ENCODE data around the gene IGFBPL1. TPM values are rescaled to one million over a fixed set of nuclear protein-coding genes. Genes with fewer than 3 reads are reported as not detected.

IGFBPL1 gene
- total and polyA plus RNA-seq, 2 of the 13 experiments (the other 11 are each of a cell fraction or from before 2014, with no cell fraction given) = 0.24 TPM; not detected in 1

GRCh38 chr9:38472583-38473249, 48.5 kb upstream of the IGFBPL1 start (continued):
- TF ChIP-seq PHF5A (CRISPR knock-in tag; IDR thresholded peaks at IDR 0.05; ENCODE audit: low read depth, unreplicated experiment) = peak; percentile 43
- peak; percentile 77 for TF ChIP-seq HNF1A (IDR thresholded peaks at IDR 0.05; ENCODE audit: low read depth)
- TF ChIP-seq HNF1A (CRISPR knock-in tag; IDR thresholded peaks at IDR 0.05; ENCODE audit: borderline replicate concordance) = peak; percentile 81; the same call in 1 of the 2 replicates
- TF ChIP-seq HNF4A (CRISPR knock-in tag; IDR thresholded peaks at IDR 0.05) = peak; percentile 25; the same call in 1 of the 2 replicates
- peak; percentile 28; the same call in 1 of the 2 replicates for TF ChIP-seq RXRB (CRISPR knock-in tag; IDR thresholded peaks at IDR 0.05; ENCODE audit: borderline replicate concordance)
- TF ChIP-seq MIXL1 (CRISPR knock-in tag; IDR thresholded peaks at IDR 0.05) = peak; percentile 55; the same call in 1 of the 2 replicates
- 0 out of 2 replicates have a peak, but pooled peaks have one; percentile 48 for TF ChIP-seq ZNF644 (CRISPR knock-in tag; IDR thresholded peaks at IDR 0.05; ENCODE audit: low read depth)

DNA sequence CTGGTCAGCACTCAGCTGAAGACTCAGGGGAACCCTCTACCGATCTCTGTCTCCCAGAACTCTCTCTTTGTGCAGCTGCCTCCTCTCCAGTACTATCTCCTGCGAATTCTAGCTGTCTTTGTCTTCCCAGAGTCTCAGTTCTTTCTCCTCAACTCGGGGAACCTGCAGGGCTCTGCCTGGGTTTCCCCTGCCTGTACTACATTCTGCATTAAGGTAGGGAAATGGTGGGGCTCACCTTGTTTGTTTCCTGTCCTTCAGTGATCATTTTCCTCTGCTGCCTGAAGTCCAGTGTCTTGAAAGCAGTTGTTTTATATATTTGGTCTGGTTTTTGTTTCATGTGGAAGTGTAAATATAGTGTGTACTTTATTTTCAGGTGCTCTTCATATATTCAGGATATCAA, 43.1 kb upstream of the IGFBPL1 start:
- no TSS peak for BruUV-seq (replicated peaks)
- peaks cover 23% of the 10 kb centered on the region for H3K4me1 ChIP-seq (ENCODE audit: insufficient read depth, low read length)
- FAIRE-seq (no peak), DNase-seq (ENCODE audit: low spot score) (no peak), ATAC-seq (no peak)
- H3K4me3 ChIP-seq (replicated peaks in 1 of 3; ENCODE audit: insufficient read depth in 1 of 3, low read depth in 2 of 3, low read length in 3 of 3) = no peak overlapping the region
- H3K27me3 ChIP-seq (ENCODE audit: control insufficient read depth in 1 of 2, insufficient read depth in 2 of 2, low read length in 2 of 2) = no peaks in the 10 kb centered on the region
- H4K20me1 ChIP-seq (ENCODE audit: insufficient read depth, low read length) = no peaks in the 10 kb centered on the region
- H3K36me3 ChIP-seq (replicated peaks in 1 of 2; ENCODE audit: control insufficient read depth in 1 of 2, insufficient read depth in 2 of 2, low read length in 2 of 2) = peaks cover 2 to 4% of the 10 kb centered on the region in 2 experiments; a peak in 2 of 5 replicates
- H3K4me2 ChIP-seq (ENCODE audit: low read depth, low read length) = no peak overlapping the region
- POLR2A ChIA-PET = no interaction called here
- H3K27ac ChIP-seq (ENCODE audit: extremely low read length, insufficient read depth, low read length) = no peak overlapping the region
- intact Hi-C loops (cut with micrococcal nuclease; ENCODE audit: unreplicated experiment) = no loop called here
- TF ChIP-seq SALL2 (CRISPR knock-in tag; IDR thresholded peaks at IDR 0.05) (no peak), HNRNPH1 (optimal IDR thresholded peaks at IDR 0.05; ENCODE audit: low read depth, low read length) (no peak), GABPA (IDR thresholded peaks at IDR 0.05; ENCODE audit: low read depth, low read length) (no peak), GABPA (CRISPR knock-in tag; IDR thresholded peaks at IDR 0.05; ENCODE audit: low read depth) (no peak), CEBPG (CRISPR knock-in tag; IDR thresholded peaks at IDR 0.05) (no peak)
- 45% methylated on average over 3 of the region's 3 CpGs for WGBS (ENCODE audit: low lambda C conversion rate)
- H2AFZ ChIP-seq (ENCODE audit: low read length) = no peak overlapping the region
- in situ Hi-C loops (cut with HindIII; ENCODE audit: extremely low pct_ligation_motif_present, low pct_unique_long_range_greater_than_20kb) = no loop called here
- H3K79me2 ChIP-seq (ENCODE audit: insufficient read depth, low read length) = no peaks in the 10 kb centered on the region
- no peaks in the 10 kb centered on the region for H3K9me3 ChIP-seq (ENCODE audit: low read length)
- CTCF ChIA-PET (ENCODE audit: low intra/inter-chr PET ratio, low total read pairs) = no interaction called here
- H3K9ac ChIP-seq (ENCODE audit: insufficient read depth, low read depth, low read length) = no peak overlapping the region

Measured in HepG2 (cell line).